ENCODE measurements around the gene ZNF546.
"Not testable (repeated sequence)": the region's sequence is repeated elsewhere in the genome, so short reads cannot be mapped to it uniquely, and the experiment has no call there.

The ZNF546 gene

DNA sequence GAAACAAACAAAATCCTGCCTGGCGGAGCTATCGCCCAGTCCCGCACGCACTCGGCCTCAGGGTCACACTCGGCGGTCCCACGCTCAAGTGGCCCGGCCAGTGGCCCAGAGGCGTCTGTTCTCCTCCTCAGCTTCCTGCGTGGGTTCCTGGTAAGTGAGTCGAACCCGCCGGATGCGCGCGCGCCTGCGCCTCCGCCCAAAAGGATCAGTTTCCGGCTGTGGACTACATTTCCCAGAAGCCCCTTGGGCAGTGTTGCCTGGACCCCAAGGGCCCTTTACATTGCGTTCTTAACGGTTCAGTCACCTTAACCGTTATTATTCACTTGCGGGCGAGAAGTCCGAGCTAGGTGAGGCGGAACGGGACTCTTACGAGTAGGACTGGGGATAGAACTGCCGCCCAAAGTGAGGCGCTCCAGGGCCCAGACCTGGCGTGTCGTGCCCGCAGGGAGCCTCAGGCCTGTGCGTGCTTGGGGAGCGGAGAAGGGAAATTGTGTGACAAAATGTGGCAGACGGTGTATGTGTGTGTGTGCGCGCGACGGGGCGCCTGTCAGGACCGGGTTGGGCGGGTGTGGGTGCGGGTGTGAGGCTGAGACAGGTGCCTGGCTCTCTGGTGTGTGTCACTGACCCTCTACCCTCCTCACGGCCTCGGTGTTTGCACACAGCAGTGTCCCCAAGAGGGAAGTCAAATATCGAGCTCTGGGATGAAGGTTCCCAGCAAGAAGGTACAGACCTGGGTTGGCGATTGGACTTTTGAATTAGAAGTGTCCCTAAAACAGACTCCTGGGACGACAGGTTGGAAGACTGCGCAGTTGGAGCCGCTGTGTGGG is at the start of gene ZNF546:
Gene ZNF546 (plus strand): TSS at position 250 of the 827 bp plus-strand sequence. CDS start 1,267 bp downstream, outside the sequence.
- peak within 1 kb of the TSS; percentile 61 for H3K4me3 ChIP-seq (ENCODE audit: low read depth, low read length)
- no peak for TF ChIP-seq CTCF (IDR thresholded peaks at IDR 0.05; ENCODE audit: borderline replicate concordance, insufficient read depth, low read depth, low read length)

GRCh38 chr19:39949026-39949747 is 47.7 kb upstream of the ZNF546 start:
- no peak overlapping the region for H3K4me3 ChIP-seq (ENCODE audit: low read depth, low read length)
- TF ChIP-seq CTCF (IDR thresholded peaks at IDR 0.05; ENCODE audit: borderline replicate concordance, insufficient read depth, low read depth, low read length): no peak

DNA sequence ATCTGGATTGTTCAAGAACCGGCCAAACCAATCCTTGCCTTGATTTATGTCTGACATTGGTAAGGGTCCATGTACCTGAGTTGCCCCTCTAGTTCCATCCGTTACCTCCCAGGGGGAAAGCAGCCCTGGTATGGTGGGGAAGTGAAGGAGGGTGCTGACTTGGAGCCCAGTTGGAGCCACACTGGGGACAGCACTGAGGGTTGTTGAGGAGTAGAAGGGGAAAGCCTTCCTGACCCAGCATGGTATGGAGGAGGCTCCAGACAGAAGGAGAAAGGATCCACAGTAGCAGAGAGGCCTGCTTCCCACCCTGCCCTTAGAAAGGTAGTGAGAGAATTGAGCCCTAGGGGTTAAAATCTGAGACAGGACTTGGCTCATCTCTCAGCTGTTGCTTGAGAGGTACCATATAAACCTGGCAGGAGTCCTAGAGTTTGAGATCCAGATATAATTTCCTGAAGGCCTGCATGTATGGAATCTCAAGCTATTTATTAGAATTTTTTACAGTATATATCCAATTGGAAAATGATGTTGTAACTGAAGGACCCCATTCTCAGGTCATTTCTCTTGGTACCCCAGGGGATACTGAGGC is 45.7 kb upstream of the ZNF546 start:
- no peak for TF ChIP-seq CTCF (IDR thresholded peaks at IDR 0.05; ENCODE audit: borderline replicate concordance, insufficient read depth, low read depth, low read length)
- H3K4me3 ChIP-seq (ENCODE audit: low read depth, low read length): no peak overlapping the region

GRCh38 chr19:39951686-39952085 is 45.2 kb upstream of the ZNF546 start:
- H3K4me3 ChIP-seq (ENCODE audit: low read depth, low read length): no peak overlapping the region
- no peak for TF ChIP-seq CTCF (IDR thresholded peaks at IDR 0.05; ENCODE audit: borderline replicate concordance, insufficient read depth, low read depth, low read length)

GRCh38 chr19:39953915-39954314 is 42.9 kb upstream of the ZNF546 start:
- no peak overlapping the region for H3K4me3 ChIP-seq (ENCODE audit: low read depth, low read length)
- TF ChIP-seq CTCF (IDR thresholded peaks at IDR 0.05; ENCODE audit: borderline replicate concordance, insufficient read depth, low read depth, low read length): no peak

GRCh38 chr19:39957886-39958285 is 39.0 kb upstream of the ZNF546 start:
- not testable (repeated sequence) for H3K4me3 ChIP-seq (ENCODE audit: low read depth, low read length)

- not testable (repeated sequence) for H3K4me3 ChIP-seq (ENCODE audit: low read depth, low read length)
Measured at GRCh38 chr19:39958942-39959341, 37.9 kb upstream of the ZNF546 start.

- not testable (repeated sequence) for H3K4me3 ChIP-seq (ENCODE audit: low read depth, low read length)
Measured at GRCh38 chr19:39959407-39959806, 37.5 kb upstream of the ZNF546 start.
